Measurements from ENCODE around the gene P2RX6.

DNA sequence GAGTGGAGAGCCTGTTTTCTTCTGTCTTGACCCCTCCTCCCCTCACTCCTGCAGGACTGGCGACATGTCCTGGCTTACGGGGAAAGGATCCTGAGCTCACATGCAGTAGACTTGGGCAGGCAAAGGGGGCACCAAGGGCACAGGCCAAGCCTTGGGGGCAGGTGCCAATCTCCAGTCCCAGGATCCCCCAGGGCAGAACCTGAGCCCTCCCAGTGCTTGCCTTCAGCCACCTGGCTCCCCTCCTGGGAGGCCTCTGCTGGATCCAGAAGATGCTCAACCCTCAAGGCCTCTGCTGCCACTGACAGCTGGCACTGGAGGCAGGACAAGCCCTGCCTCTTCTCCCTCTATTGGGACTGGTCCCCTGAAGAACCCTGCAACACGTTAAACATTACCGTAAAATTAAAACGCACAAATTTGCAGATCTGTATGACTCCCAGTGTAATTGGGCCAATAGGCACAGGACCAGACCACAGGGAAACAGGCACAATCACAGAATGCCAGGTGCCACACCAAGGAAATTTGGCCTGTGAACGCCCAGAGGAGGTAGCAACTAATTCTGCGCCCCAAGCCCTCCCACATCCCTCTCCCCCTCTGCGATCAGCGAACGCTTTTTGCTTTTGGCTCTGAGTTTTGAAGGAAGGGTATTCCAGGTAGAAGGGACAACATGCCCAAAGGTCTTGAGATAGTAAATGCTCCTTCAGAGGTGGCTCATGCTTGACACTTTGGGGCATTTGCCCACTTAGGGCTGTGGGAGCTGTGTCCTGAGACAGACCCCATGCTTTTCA, 33.8 kb upstream of the P2RX6 start:
- TF ChIP-seq, protein P1, sequence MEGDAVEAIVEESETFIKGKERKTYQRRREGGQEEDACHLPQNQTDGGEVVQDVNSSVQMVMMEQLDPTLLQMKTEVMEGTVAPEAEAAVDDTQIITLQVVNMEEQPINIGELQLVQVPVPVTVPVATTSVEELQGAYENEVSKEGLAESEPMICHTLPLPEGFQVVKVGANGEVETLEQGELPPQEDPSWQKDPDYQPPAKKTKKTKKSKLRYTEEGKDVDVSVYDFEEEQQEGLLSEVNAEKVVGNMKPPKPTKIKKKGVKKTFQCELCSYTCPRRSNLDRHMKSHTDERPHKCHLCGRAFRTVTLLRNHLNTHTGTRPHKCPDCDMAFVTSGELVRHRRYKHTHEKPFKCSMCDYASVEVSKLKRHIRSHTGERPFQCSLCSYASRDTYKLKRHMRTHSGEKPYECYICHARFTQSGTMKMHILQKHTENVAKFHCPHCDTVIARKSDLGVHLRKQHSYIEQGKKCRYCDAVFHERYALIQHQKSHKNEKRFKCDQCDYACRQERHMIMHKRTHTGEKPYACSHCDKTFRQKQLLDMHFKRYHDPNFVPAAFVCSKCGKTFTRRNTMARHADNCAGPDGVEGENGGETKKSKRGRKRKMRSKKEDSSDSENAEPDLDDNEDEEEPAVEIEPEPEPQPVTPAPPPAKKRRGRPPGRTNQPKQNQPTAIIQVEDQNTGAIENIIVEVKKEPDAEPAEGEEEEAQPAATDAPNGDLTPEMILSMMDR (IDR thresholded peaks at IDR 0.05), result no peak
- TF ChIP-seq POLR2AphosphoS5 (IDR thresholded peaks at IDR 0.05) (no peak), POLR2A (IDR thresholded peaks at IDR 0.05) (no peak), EP300 (IDR thresholded peaks at IDR 0.05) (no peak)
